Measurements from ENCODE around the gene MLLT6.

DNA sequence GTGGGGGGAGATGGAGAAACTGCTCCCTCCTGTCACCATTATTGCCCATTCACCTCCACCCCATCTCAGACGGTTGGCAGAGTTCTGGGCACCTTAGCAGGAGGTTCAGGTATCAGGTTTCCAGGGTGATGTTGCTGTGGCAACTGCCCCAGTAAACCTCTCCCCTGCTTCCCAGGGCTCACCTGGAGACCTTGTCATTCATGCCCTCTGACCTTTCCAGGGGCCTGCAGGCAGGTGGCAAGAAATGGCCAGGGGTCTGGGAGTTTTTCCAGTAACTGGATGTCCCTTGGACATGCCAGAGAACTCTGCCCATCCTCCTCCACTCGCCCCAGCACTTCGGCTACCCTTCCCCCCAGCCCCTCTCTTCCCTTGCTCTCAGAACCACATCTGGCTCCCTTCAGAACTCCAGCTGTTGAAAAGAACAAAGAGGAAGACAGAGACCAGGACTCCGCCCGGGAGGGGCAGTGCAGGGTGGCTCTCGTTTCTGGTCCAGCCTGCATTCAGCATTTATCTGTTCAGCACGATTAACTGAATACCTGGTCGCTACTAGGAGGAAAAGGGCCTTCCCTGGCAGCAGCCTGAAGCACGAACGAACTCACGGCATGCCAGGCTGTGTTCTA lies 8.5 kb downstream of the MLLT6 start:
- no peak for TF ChIP-seq CTCF (IDR thresholded peaks at IDR 0.05)
- no peak for TF ChIP-seq POLR2A (IDR thresholded peaks at IDR 0.05)
- TF ChIP-seq POLR2AphosphoS5 (IDR thresholded peaks at IDR 0.05; ENCODE audit: insufficient read depth in 1 of 2, low read depth in 1 of 2) = no peak
